HCT116 (cell line): ENCODE data around the gene PACRG. TPM values are rescaled to one million over a fixed set of nuclear protein-coding genes. Genes with fewer than 3 reads are reported as not detected.

ENCODE experiments used
- ATAC-seq: fragments of 200-7000 bp; cut with Tn5 transposase; 2 replicates; pipeline ENCODE4 v1.9.1; 2020; ENCODE audit warnings: mild to moderate bottlenecking, moderate library complexity
- BruUV-seq: library from RNA; stranded (reverse); fragments of 400-500 nt; replicated peaks from 2 replicates; lab custom pipeline; 2021; lab: Mats Ljungman, UMichigan
- CTCF ChIA-PET: fragments of 300-600 bp; sonication (Branson Sonifier 250); formaldehyde crosslinking; loops from one replicate; lab custom pipeline; 2021; ENCODE audit warnings: antibody characterized with exemption; lab: Charles Lee
- POLR2A ChIA-PET: fragments of 300-600, 350-600 bp; sonication (Branson Sonifier 250); formaldehyde crosslinking; loops from one replicate; lab custom pipeline; 2021; ENCODE audit warnings: antibody characterized with exemption; lab: Charles Lee
- RAD21 ChIA-PET, 2 experiments: fragments of 300-600 bp; sonication (Branson Sonifier 250); formaldehyde crosslinking; loops; one replicate each; lab custom pipeline; 2023; ENCODE audit warnings: low total read pairs in 2 of 2; ENCODE audit not compliant: uncharacterized antibody in 2 of 2, unreplicated experiment in 2 of 2, low non-redundant PET in 1 of 2; lab: Charles Lee
- DNase-seq: peaks from one replicate; pipeline ENCODE4 v3.0.0-alpha.2; 2010; ENCODE audit warnings: low read depth, low spot score
- H2AFZ ChIP-seq: fragments of 200-600 bp; shearing (Covaris generic), sonication (generic); 2 replicates; pipeline ENCODE4 v1.6.1; 2017; ENCODE audit warnings: low read depth, mixed run types, mixed read lengths, antibody characterized with exemption, low read length; ENCODE audit not compliant: poor library complexity, severe bottlenecking
- H3K27ac ChIP-seq: 2 replicates; pipeline ENCODE4 v1.5.1; 2012; ENCODE audit warnings: low read depth, low read length
- H3K27me3 ChIP-seq: fragments of 200-600 bp; sonication (generic); 2 replicates; pipeline ENCODE4 v1.6.1; 2016; ENCODE audit warnings: mixed run types, low read length, mixed read lengths; ENCODE audit not compliant: insufficient read depth
- H3K36me3 ChIP-seq, 2 experiments: fragments of 200-500 bp in 1 of 2; fragments of 200-600 bp in 1 of 2; sonication (Bioruptor generic) in 1 of 2; sonication (generic) in 1 of 2; 2 replicates each; pipeline versions ENCODE4 v1.5.1 to v1.6.1; 2014 to 2016; ENCODE audit warnings: low read length in 2 of 2, inconsistent platforms in 1 of 2, mixed read lengths in 1 of 2, mixed run types in 1 of 2; ENCODE audit not compliant: insufficient read depth in 2 of 2, control insufficient read depth in 1 of 2
- H3K4me1 ChIP-seq, 2 experiments: fragments of 200-600 bp in 1 of 2; sonication (generic) in 1 of 2; 2 replicates each; pipeline versions ENCODE4 v1.5.1 to v1.6.1; 2012 to 2017; ENCODE audit warnings: low read length in 2 of 2, inconsistent platforms in 1 of 2, mild to moderate bottlenecking in 1 of 2, mixed read lengths in 1 of 2, mixed run types in 1 of 2, moderate library complexity in 1 of 2; ENCODE audit not compliant: insufficient read depth in 2 of 2, control insufficient read depth in 1 of 2
- H3K4me2 ChIP-seq: fragments of 200-600 bp; sonication (generic); 2 replicates; pipeline ENCODE4 v1.6.1; 2017; ENCODE audit warnings: mixed run types, low read length, mixed read lengths
- H3K4me3 ChIP-seq, 2 experiments: fragments of 200-600 bp in 1 of 2; sonication (generic) in 1 of 2; replicated peaks in 1 of 2; 2 replicates each; pipeline ENCODE4 v1.5.1; 2011 to 2016; ENCODE audit warnings: low read length in 2 of 2, control low read depth in 1 of 2, low read depth in 1 of 2, mild to moderate bottlenecking in 1 of 2, mixed read lengths in 1 of 2, mixed run types in 1 of 2
- H3K79me2 ChIP-seq: fragments of 200-600 bp; sonication (generic); 2 replicates; pipeline ENCODE4 v1.6.1; 2017; ENCODE audit warnings: mild to moderate bottlenecking, mixed run types, low read length, moderate library complexity, mixed read lengths; ENCODE audit not compliant: insufficient read depth
- H3K9ac ChIP-seq: fragments of 200-600 bp; sonication (generic); 2 replicates; pipeline ENCODE4 v1.6.1; 2016; ENCODE audit warnings: low read length, mixed read lengths
- H3K9me2 ChIP-seq: fragments of 200-600 bp; sonication (generic), shearing (Covaris generic); 2 replicates; pipeline ENCODE4 v1.6.1; 2017; ENCODE audit warnings: mixed run types, mild to moderate bottlenecking, moderate library complexity; ENCODE audit not compliant: insufficient read depth
- H3K9me3 ChIP-seq, 2 experiments: fragments of 200-500 bp in 1 of 2; fragments of 200-600 bp in 1 of 2; sonication (Bioruptor generic) in 1 of 2; sonication (generic) in 1 of 2; 2 replicates each; pipeline ENCODE4 v1.6.1; 2014 to 2017; ENCODE audit warnings: low read length in 2 of 2, mixed read lengths in 2 of 2, inconsistent platforms in 1 of 2, low read depth in 1 of 2, mild to moderate bottlenecking in 1 of 2, mixed run types in 1 of 2, moderate library complexity in 1 of 2; ENCODE audit not compliant: control insufficient read depth in 1 of 2, insufficient read depth in 1 of 2
- H4K20me1 ChIP-seq: fragments of 200-600 bp; sonication (generic), shearing (Covaris generic); 2 replicates; pipeline ENCODE4 v1.6.1; 2017; ENCODE audit warnings: mixed run types, mild to moderate bottlenecking, moderate library complexity; ENCODE audit not compliant: insufficient read depth
- CEBPB ChIP-seq: IDR thresholded peaks from 2 replicates; pipeline ENCODE4 v1.6.1; 2012; ENCODE audit warnings: low read depth
- EZH2 ChIP-seq: fragments of 200-600 bp; sonication (generic); IDR thresholded peaks from 2 replicates; pipeline ENCODE4 v1.6.1; 2017; ENCODE audit warnings: antibody characterized with exemption, mixed run types
- EZH2phosphoT487 ChIP-seq: fragments of 200-600 bp; IDR thresholded peaks from 2 replicates; pipeline ENCODE4 v1.6.1; 2018; ENCODE audit warnings: antibody characterized with exemption, borderline replicate concordance
- FOSL1 ChIP-seq: IDR thresholded peaks from 2 replicates; pipeline ENCODE4 v1.6.1; 2012; ENCODE audit warnings: low read depth
- POLR2AphosphoS5 ChIP-seq: IDR thresholded peaks from 2 replicates; pipeline ENCODE4 v1.6.1; 2011; ENCODE audit warnings: mild to moderate bottlenecking, low read depth, low read length, moderate library complexity
- RAD21 ChIP-seq: IDR thresholded peaks from 2 replicates; pipeline ENCODE4 v1.6.1; 2012; ENCODE audit warnings: low read depth, mild to moderate bottlenecking
- SIN3A ChIP-seq: IDR thresholded peaks from 2 replicates; pipeline ENCODE4 v1.6.1; 2012; ENCODE audit warnings: low read depth
- SP1 ChIP-seq: IDR thresholded peaks from 2 replicates; pipeline ENCODE4 v1.6.1; 2012; ENCODE audit warnings: low read depth
- SRF ChIP-seq: IDR thresholded peaks from 2 replicates; pipeline ENCODE4 v1.6.1; 2012; ENCODE audit warnings: low read depth
- TCF7L2 ChIP-seq: IDR thresholded peaks from 2 replicates; pipeline ENCODE4 v1.7.0; 2011; ENCODE audit warnings: borderline replicate concordance, inconsistent platforms; ENCODE audit not compliant: insufficient read depth, insufficient read length; ENCODE audit errors: extremely low read depth
- YY1 ChIP-seq: IDR thresholded peaks from 2 replicates; pipeline ENCODE4 v1.6.1; 2011; ENCODE audit warnings: low read length, low read depth, moderate library complexity, mild to moderate bottlenecking; ENCODE audit not compliant: insufficient replicate concordance; ENCODE audit errors: extremely low read depth
- ZFX ChIP-seq: fragments of 450-650 bp; IDR thresholded peaks from 2 replicates; pipeline ENCODE4 v1.6.1; 2017
- ZNF274 ChIP-seq: fragments of 200-500 bp; sonication (Bioruptor generic); IDR thresholded peaks from 2 replicates; pipeline ENCODE4 v1.6.1; 2014; ENCODE audit warnings: mild to moderate bottlenecking, low read depth, low read length, inconsistent platforms
- intact Hi-C: fragments of 100-400 bp; cut with micrococcal nuclease; formaldehyde crosslinking; loops from 2 replicates; pipeline ENCODE4 v1.10.0; 2022
- total RNA-seq: library from RNA; stranded (reverse); gene quantifications from one replicate; pipeline ENCODE4 v1.2.1, GENCODE V29; 2021; ENCODE audit not compliant: unreplicated experiment
- TF ChIP-seq, protein P1 (sequence below), 3 experiments: fragments of 200-600 bp in 1 of 3; sonication (generic) in 1 of 3; IDR thresholded peaks in 2 of 3; conservative IDR thresholded peaks in 1 of 3; 2 replicates each; pipeline ENCODE4 v1.5.1; 2012 to 2017; ENCODE audit warnings: low read depth in 2 of 3, low read length in 2 of 3, antibody characterized with exemption in 1 of 3, borderline replicate concordance in 1 of 3, control low read depth in 1 of 3, mild to moderate bottlenecking in 1 of 3, mixed read lengths in 1 of 3, mixed run types in 1 of 3, moderate library complexity in 1 of 3; ENCODE audit not compliant: insufficient read depth in 1 of 3
- TF ChIP-seq, protein P2 (sequence below): IDR thresholded peaks from 2 replicates; pipeline ENCODE4 v1.6.1; 2011; ENCODE audit warnings: mild to moderate bottlenecking, low read length, moderate library complexity; ENCODE audit not compliant: insufficient replicate concordance; ENCODE audit errors: extremely low read depth
- TF ChIP-seq, protein P3 (sequence below): IDR thresholded peaks from 2 replicates; pipeline ENCODE4 v1.6.1; 2012

The PACRG gene
- total RNA-seq, 1 experiment from 2014 or later, result 0.71 TPM

DNA sequence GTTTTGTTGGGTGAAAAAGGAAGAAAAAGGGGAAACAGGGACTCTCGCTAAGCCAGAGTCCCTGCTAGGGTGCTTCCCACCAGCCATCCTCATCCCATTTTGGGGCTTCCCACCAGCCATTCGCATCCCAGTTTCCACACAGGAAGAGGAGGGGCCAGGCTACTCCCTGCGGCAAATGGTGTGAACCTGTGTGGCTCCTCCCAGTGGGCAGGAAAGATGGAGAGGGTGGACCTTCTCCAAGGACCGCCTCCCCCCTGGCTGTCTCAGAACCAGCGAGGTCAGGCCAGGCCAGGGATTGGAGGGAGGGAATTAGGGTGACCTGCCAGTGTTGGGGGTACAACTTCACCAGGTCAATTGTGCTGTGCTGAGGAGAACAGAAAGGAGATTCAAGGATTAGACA, 326.9 kb downstream of the PACRG start (continued):
- TF ChIP-seq EZH2, result no peak
- TF ChIP-seq, protein P1, sequence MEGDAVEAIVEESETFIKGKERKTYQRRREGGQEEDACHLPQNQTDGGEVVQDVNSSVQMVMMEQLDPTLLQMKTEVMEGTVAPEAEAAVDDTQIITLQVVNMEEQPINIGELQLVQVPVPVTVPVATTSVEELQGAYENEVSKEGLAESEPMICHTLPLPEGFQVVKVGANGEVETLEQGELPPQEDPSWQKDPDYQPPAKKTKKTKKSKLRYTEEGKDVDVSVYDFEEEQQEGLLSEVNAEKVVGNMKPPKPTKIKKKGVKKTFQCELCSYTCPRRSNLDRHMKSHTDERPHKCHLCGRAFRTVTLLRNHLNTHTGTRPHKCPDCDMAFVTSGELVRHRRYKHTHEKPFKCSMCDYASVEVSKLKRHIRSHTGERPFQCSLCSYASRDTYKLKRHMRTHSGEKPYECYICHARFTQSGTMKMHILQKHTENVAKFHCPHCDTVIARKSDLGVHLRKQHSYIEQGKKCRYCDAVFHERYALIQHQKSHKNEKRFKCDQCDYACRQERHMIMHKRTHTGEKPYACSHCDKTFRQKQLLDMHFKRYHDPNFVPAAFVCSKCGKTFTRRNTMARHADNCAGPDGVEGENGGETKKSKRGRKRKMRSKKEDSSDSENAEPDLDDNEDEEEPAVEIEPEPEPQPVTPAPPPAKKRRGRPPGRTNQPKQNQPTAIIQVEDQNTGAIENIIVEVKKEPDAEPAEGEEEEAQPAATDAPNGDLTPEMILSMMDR (IDR thresholded peaks at IDR 0.05 in 2 of 3, conservative IDR thresholded peaks at IDR 0.05 in 1 of 3; ENCODE audit: borderline replicate concordance in 1 of 3, insufficient read depth in 1 of 3, low read depth in 2 of 3, low read length in 2 of 3), result no peak
- TF ChIP-seq, protein P2, sequence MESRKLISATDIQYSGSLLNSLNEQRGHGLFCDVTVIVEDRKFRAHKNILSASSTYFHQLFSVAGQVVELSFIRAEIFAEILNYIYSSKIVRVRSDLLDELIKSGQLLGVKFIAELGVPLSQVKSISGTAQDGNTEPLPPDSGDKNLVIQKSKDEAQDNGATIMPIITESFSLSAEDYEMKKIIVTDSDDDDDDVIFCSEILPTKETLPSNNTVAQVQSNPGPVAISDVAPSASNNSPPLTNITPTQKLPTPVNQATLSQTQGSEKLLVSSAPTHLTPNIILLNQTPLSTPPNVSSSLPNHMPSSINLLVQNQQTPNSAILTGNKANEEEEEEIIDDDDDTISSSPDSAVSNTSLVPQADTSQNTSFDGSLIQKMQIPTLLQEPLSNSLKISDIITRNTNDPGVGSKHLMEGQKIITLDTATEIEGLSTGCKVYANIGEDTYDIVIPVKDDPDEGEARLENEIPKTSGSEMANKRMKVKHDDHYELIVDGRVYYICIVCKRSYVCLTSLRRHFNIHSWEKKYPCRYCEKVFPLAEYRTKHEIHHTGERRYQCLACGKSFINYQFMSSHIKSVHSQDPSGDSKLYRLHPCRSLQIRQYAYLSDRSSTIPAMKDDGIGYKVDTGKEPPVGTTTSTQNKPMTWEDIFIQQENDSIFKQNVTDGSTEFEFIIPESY, result no peak
- TF ChIP-seq EZH2phosphoT487, result no peak
- TF ChIP-seq SP1, result no peak
- TF ChIP-seq ZNF274, result no peak
- no peak for TF ChIP-seq YY1
- TF ChIP-seq, all 23 proteins: peak for 0

GRCh38 chr6:163057260-163057659, 329.5 kb downstream of the PACRG start:
- ATAC-seq, result no peak
- H3K4me1 ChIP-seq, result no peaks in the 10 kb centered on the region
- TF ChIP-seq ZFX, result no peak
- TF ChIP-seq, protein P2, result no peak
- no peak for TF ChIP-seq ZNF274
- no peak for TF ChIP-seq POLR2AphosphoS5
- TF ChIP-seq, protein P3, sequence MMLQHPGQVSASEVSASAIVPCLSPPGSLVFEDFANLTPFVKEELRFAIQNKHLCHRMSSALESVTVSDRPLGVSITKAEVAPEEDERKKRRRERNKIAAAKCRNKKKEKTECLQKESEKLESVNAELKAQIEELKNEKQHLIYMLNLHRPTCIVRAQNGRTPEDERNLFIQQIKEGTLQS, result no peak
- no peak for TF ChIP-seq CEBPB
- TF ChIP-seq EZH2, result no peak
- TF ChIP-seq EZH2phosphoT487, result no peak
- TF ChIP-seq SRF, result no peak
- no peak for TF ChIP-seq RAD21
- no peak for TF ChIP-seq SIN3A
- TF ChIP-seq FOSL1, result no peak
- no peak for TF ChIP-seq TCF7L2
- TF ChIP-seq YY1, result no peak

More at GRCh38 chr6:163057260-163057659, 329.5 kb downstream of the PACRG start:
- no peaks in the 10 kb centered on the region for H3K36me3 ChIP-seq
- H3K9me2 ChIP-seq, result no peaks in the 10 kb centered on the region
- H4K20me1 ChIP-seq, result no peaks in the 10 kb centered on the region
- CTCF ChIA-PET, result no interaction called here
- H3K27ac ChIP-seq, result no peak overlapping the region
- no TSS peak for BruUV-seq
- H3K4me2 ChIP-seq, result no peak overlapping the region
- intact Hi-C loops, result no loop called here
- DNase-seq, result no peak
- no peaks in the 10 kb centered on the region for H3K27me3 ChIP-seq
- no peak overlapping the region for H2AFZ ChIP-seq
- POLR2A ChIA-PET, result no interaction called here
- no peak overlapping the region for H3K9ac ChIP-seq
- RAD21 ChIA-PET, result no interaction called here
- no peak overlapping the region for H3K4me3 ChIP-seq
- H3K79me2 ChIP-seq, result no peaks in the 10 kb centered on the region
- H3K9me3 ChIP-seq, result peaks cover 0 to 4% of the 10 kb centered on the region in 2 experiments; a peak in 1 of 4 replicates
